GM12878 (cell line): Measurements from ENCODE around the gene STAG1. TPM values are rescaled to one million over a fixed set of nuclear protein-coding genes. Genes with fewer than 3 reads are reported as not detected.

Source experiments
- ATF7 ChIP-seq: fragments of 450-650 bp; IDR thresholded peaks from 2 replicates; pipeline ENCODE4 v1.6.1; 2016; ENCODE audit warnings: low read depth, mild to moderate bottlenecking
- DPF2 ChIP-seq: fragments of 450-650 bp; IDR thresholded peaks from 2 replicates; pipeline ENCODE4 v1.6.1; 2017; ENCODE audit warnings: mild to moderate bottlenecking
- GATAD2B ChIP-seq: fragments of 450-650 bp; conservative IDR thresholded peaks from 2 replicates; pipeline ENCODE4 v1.6.1; 2017; ENCODE audit warnings: low read depth, mild to moderate bottlenecking, moderate library complexity
- HCFC1 ChIP-seq: fragments of 150-350 bp; IDR thresholded peaks from 2 replicates; pipeline ENCODE4 v1.6.1; 2014; ENCODE audit warnings: low read length
- HSF1 ChIP-seq: fragments of 150-350 bp; IDR thresholded peaks from 2 replicates; pipeline ENCODE4 v1.6.1; 2014; ENCODE audit warnings: mild to moderate bottlenecking, low read depth, low read length
- NRF1 ChIP-seq: conservative IDR thresholded peaks from 2 replicates; pipeline ENCODE4 v1.6.1; 2011; ENCODE audit warnings: mild to moderate bottlenecking, low read depth, low read length, improper control_type of control experiment
- PBX3 ChIP-seq: IDR thresholded peaks from 2 replicates; pipeline ENCODE4 v1.6.1; 2011; ENCODE audit warnings: mild to moderate bottlenecking, low read depth, low read length, moderate library complexity; ENCODE audit not compliant: insufficient replicate concordance
- POLR2A ChIP-seq: IDR thresholded peaks from 2 replicates; pipeline ENCODE4 v1.6.1; 2011; ENCODE audit warnings: low read depth, mild to moderate bottlenecking, low read length
- RBBP5 ChIP-seq: fragments of 200-600 bp; sonication (generic); conservative IDR thresholded peaks from 2 replicates; pipeline ENCODE4 v1.6.1; 2016
- RELA ChIP-seq: fragments of 450-650 bp; IDR thresholded peaks from 2 replicates; pipeline ENCODE4 v1.8.0; 2014; ENCODE audit warnings: borderline replicate concordance; ENCODE audit not compliant: partially characterized antibody
- SMAD5 ChIP-seq: IDR thresholded peaks from 2 replicates; pipeline ENCODE4 v1.6.1; 2016; ENCODE audit warnings: antibody characterized with exemption, low read depth
- SP1 ChIP-seq: IDR thresholded peaks from one replicate; pipeline ENCODE4 v1.6.1; 2011; ENCODE audit warnings: low read depth, low read length
- SPI1 ChIP-seq: IDR thresholded peaks from 2 replicates; pipeline ENCODE4 v1.6.1; 2011; ENCODE audit warnings: low read depth, mild to moderate bottlenecking, low read length, moderate library complexity, borderline replicate concordance; ENCODE audit not compliant: insufficient read depth
- TCF7 ChIP-seq: IDR thresholded peaks from 2 replicates; pipeline ENCODE4 v1.6.1; 2014; ENCODE audit warnings: antibody characterized with exemption, borderline replicate concordance
- USF2 ChIP-seq: IDR thresholded peaks from 2 replicates; pipeline ENCODE4 v1.6.1; 2011; ENCODE audit warnings: low read depth, low read length, improper control_type of control experiment, borderline replicate concordance
- ZBTB40 ChIP-seq: fragments of 450-650 bp; IDR thresholded peaks from 2 replicates; pipeline ENCODE4 v1.6.1; 2016; ENCODE audit warnings: mild to moderate bottlenecking, moderate library complexity, borderline replicate concordance
- ZNF207 ChIP-seq: fragments of 450-650 bp; IDR thresholded peaks from 2 replicates; pipeline ENCODE4 v1.6.1; 2014; ENCODE audit warnings: antibody characterized with exemption, mild to moderate bottlenecking, borderline replicate concordance
- ZNF274 ChIP-seq: IDR thresholded peaks from one replicate; pipeline ENCODE4 v1.8.0; 2011; ENCODE audit not compliant: insufficient read length, insufficient read depth
- polyA plus RNA-seq, 11 experiments: library from polyadenylated mRNA; depleted of rRNA in 4 of 11; unstranded in 6 of 11; stranded (reverse) in 5 of 11; fragments of >200 nt; fragmentation: Nextera tagmentation in 4 of 11; fragmentation: Illumina TruSeq in 1 of 11; extraction: Ambion mirVana in 4 of 11; extraction: Trizol in 1 of 11; gene quantifications; 1 replicate in 1 of 11; 2 replicates in 10 of 11; pipeline versions ENCODE4 v1.2.1 to v1.2.3, GENCODE V29; 2011 to 2016; ENCODE audit warnings: inconsistent platforms in 2 of 11, missing spikeins in 2 of 11, low read depth in 1 of 11
- total RNA-seq, 4 experiments: library from RNA; depleted of rRNA in 3 of 4; stranded (reverse); fragments of >200 nt in 3 of 4; fragmentation: Illumina TruSeq in 1 of 4; extraction: Trizol in 1 of 4; gene quantifications; 2 replicates each; pipeline versions ENCODE4 v1.2.1 to v1.2.3, GENCODE V29; 2013 to 2021

Gene STAG1
- total and polyA plus RNA-seq, 10 of the 15 experiments (the other 5 are each of a cell fraction or from before 2014, with no cell fraction given) = 4.4 to 30.1 (median 20.2) TPM

GRCh38 chr3:136752422-136753325 is 496 bp upstream of the STAG1 start (continued):
- TF ChIP-seq SP1 = peak; percentile 69
- TF ChIP-seq RBBP5 = no peak
- 0 out of 2 replicates have a peak, but pooled peaks have one; percentile 23 for TF ChIP-seq ZBTB40
- peak; percentile 72 for TF ChIP-seq ATF7
- TF ChIP-seq HSF1 = no peak
- TF ChIP-seq ZNF207 = peak; percentile 69
- peak; percentile 89 for TF ChIP-seq POLR2A
- TF ChIP-seq SPI1 = no peak
- no peak; the same call in 1 of the 2 replicates for TF ChIP-seq SMAD5
- peak; percentile 18; the same call in 1 of the 2 replicates for TF ChIP-seq DPF2
- peak; percentile 82 for TF ChIP-seq NRF1
- no peak for TF ChIP-seq TCF7
- TF ChIP-seq ZNF274 = no peak
- TF ChIP-seq HCFC1 = peak; percentile 22
- no peak for TF ChIP-seq USF2
- TF ChIP-seq PBX3 = no peak
- TF ChIP-seq RELA = peak; percentile 80
- TF ChIP-seq GATAD2B = 0 out of 2 replicates have a peak, but pooled peaks have one; percentile 16
